ENCODE data around the gene RASSF6.
"Not testable (repeated sequence)": the region's sequence is repeated elsewhere in the genome, so short reads cannot be mapped to it uniquely, and the experiment has no call there.

RASSF6 gene, protein sequence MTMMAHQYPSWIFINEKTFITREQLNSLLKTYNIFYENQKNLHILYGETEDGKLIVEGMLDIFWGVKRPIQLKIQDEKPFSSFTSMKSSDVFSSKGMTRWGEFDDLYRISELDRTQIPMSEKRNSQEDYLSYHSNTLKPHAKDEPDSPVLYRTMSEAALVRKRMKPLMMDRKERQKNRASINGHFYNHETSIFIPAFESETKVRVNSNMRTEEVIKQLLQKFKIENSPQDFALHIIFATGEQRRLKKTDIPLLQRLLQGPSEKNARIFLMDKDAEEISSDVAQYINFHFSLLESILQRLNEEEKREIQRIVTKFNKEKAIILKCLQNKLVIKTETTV

DNA sequence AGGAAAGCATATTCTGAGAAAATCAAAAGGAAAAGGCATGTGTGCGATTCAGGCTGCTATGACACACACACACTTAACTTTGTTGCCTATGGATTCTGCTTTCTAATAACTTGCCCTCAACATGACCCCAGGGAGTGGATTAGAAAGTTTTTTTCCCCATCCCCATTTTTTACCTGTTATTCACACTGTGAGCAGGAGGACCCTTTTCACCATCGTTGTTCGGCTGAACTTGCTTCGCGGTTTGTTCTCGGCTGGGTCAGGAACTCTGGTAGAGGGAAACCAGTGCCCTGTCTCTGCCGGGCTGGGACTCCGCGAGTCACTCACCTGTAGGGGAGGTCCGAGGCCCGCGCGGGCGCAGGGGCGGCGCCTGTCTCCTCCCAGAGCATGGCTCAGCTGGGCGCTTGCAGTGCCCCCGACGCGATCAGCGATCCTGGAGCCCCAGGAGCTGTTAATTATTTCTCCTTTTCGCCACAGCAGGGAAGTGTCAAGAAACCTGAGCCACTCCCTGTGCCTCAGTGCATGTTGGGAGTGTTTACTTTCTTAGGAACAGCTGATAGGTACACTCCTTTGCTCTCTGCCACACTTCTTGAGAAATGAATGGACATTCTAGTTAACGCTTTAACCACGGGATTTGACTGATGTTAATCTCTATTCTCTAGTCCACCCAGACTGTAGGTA lies at the start of gene RASSF6:
Gene RASSF6, minus strand, starts transcription at position 322 of the 678 bp plus-strand sequence. CDS start 8,641 bp downstream, outside the sequence.
- no peak for DNase-seq (ENCODE audit: low read depth)

DNA sequence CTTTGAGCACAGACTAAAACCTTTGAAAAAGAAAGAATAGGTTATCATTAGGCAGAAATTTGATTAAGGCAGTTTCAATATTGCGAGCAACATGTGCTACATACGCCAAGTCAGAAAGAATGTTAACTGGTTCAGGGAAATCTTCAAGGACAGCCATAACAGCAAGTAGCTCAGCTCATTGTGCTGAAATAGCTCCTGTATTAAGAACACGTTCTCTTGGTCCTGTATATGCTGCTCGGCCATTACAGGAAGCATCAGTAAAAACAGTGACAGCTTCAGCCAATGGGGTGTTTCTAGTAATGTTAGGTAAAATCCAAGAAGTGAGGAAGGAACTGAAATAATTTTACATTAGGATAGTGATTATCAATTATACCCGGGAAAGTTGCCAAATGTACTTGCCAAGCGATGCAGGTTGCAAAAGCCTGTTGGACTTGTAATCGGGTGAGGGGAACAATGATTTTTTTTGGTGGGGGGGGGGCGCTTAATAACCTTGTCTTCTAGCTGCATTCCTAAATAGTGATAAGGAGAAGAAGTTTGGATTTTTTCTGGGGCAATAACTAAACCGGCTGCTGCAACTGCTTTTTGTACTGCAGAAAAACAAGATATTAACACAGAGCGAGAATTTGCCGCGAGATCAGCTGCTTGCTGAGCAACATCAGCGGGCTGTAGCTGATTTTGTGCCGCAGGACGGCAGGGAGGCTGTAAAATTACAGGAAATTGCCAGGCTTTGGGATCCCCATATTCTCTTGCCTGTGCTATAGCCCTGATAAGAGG lies 49.4 kb upstream of the RASSF6 start:
- no peak for DNase-seq (ENCODE audit: low read depth)

DNA sequence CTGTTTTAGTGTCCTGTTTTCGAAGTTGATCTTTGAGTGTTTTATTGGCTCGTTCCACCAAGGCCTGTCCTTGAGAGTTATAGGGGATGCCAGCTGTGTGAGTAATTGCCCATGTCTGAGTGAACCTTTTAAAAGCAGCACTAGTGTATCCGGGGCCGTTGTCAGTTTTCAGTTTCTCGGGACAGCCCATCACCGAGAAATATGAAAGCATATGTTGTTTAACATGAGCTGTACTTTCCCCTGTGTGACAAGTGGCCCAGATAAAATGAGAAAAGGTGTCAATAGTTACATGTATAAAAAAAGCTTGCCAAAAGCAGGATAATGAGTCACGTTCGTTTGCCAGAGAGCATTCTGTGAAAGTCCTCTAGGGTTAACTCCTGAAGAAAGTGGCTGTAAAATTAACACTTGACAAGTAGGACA lies 48.6 kb upstream of the RASSF6 start:
- no peak for DNase-seq (ENCODE audit: low read depth)

DNA sequence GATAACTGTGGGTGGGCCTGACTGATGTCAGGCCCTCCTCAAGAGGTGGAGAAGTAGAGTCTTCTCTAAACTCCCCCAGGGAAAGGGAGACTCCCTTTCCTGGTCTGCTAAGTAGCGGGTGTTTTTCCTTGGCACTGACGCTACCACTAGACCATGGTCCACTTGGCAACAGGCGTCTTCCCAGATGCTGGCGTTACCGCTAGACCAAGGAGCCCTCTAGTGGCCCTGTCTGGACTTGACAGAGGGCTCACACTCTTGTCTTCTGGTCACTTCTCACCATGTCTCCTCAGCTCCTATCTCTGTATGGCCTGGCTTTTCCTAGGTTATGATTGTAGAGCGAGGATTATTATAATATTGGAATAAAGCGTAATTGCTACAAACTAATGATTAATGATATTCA lies 45.7 kb upstream of the RASSF6 start:
- DNase-seq (ENCODE audit: low read depth), result not testable (repeated sequence)

DNA sequence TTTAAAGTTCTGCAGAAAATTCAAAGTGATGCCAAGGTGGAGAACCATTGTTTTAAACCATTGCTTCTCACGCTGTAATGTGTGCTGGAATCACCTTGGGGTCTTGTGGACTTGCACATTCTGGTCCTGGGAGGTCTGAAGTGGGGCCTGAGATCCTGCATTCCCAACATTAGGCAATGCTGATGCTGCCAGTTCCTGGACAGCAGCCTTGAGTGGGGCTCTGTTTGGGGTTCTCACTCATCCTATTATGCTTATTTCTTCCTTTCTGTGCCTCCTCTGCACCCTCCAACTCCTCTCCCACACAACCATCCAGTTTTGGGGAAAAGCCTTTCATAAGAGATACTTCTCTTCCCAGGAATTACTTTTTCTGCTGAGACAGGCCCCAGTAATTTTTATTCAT lies 44.2 kb upstream of the RASSF6 start:
- no peak for DNase-seq (ENCODE audit: low read depth)

DNA sequence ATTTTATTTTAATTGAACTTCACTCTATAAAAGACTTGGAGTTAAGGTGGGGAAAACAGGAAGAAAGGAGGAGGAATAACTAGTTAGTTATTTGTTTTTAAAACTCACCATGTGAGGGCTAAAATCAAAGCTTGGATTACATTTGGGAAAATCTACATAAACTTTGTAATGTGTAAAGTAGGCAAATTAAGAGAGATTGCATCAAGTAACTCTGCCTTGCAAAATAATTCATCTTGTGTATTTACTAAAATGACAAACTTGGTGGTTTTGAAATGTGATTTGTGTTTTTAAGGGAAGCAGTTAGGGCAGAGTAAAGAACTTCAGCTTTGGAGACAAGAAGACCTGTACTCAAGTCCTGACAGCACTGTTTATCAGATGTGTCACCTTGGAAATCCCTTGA lies 43.3 kb upstream of the RASSF6 start:
- DNase-seq (ENCODE audit: low read depth), result no peak

DNA sequence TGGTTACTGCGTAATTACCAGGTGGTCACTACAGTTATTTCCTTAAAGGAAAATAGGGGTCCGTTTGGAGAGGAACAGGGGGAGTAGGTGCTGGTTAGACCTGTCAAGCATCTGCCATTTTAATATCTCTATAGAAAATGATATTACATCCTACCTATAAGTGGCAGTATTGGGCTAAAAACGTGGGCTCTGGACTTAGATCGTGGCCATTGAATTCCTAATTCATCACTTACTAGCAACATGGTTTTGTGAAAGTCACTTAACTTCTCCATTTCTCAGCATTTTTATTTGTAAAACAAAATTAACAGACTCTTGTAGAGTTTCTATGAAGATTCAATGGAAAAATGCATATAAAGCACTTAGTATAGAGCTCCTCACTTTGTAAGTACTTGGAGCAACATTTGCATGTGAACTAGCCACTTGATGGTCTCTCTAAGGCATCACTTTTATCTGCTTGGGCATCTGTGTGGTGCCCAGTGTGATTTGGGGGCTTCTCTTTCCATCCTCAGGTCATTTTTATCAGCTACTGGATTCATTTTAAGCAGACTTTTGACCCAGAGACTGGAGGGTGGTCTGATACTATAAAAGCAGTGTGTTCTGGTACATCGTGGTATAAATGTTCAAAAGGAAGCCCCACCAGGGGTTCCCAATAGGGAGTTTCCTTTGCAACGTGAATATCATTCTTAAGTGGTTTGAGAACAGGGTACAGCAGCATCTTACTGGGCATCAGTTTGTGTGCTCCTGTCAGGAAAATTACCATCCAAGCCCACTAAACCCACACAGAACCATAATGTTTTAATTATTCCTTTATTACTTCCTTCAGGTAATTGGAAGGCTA lies 42.7 kb upstream of the RASSF6 start:
- peak; percentile 47 for DNase-seq (ENCODE audit: low read depth)

DNA sequence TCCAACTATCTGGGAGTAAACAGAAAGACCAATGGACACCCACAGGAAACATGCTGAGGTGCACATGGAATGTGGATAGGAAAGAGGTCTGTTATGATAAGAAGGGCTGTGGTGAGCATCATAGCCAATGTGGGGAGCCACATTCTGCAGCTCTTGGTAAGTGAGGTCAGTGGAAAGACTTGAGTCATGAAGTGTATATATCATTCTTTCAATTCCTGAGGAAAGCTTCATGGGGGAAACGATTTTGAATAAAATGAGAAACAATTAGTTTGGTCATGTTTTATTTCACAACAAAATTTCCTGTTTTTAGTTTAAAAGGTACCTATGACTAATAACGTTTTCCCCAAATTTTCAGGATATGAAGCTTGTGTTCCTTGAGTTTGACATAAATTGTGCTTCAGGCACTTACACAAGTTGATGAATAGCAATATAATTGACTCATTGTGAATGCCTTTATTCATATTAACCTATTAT lies 41.4 kb upstream of the RASSF6 start:
- DNase-seq (ENCODE audit: low read depth), result peak; percentile 98

DNA sequence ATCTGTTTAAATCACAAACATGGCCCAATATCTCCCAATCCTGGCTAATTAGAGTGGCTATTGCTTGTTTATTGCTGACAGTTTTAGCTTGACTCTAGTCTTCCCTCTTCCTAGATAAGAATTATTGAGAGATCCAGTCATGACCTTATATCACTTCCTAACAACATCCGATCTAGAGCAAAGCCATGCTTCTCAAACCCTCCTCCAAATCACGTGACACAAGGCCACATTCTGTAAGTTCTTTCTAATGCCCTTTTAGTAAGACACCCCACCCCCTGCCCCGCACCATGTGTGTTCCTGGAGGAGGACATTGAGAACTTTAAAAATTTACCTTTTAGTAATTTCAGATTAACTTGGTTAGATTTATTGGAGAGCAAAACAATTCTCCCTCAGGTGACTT lies 40.6 kb upstream of the RASSF6 start:
- no peak for DNase-seq (ENCODE audit: low read depth)

DNA sequence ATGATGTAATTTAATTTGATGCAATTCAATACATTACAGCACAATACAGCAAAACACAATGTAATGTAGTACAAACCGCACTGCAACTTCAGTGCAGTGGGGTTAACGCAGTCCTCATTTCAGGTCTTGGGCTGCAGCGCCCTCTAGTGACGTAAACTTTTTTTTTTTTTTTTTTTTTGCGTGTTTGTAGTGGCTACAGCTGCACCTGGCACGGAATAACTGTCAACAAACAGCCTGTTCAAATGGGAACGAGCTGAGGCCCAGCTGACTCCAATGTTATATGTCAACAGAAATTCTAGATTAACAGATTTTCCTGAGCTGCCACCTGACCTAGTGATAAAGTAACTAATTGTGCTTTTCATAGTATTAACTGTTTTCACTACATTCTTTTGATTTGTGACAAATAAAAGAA lies 33.5 kb upstream of the RASSF6 start:
- peak; percentile 19 for DNase-seq (ENCODE audit: low read depth)

DNA sequence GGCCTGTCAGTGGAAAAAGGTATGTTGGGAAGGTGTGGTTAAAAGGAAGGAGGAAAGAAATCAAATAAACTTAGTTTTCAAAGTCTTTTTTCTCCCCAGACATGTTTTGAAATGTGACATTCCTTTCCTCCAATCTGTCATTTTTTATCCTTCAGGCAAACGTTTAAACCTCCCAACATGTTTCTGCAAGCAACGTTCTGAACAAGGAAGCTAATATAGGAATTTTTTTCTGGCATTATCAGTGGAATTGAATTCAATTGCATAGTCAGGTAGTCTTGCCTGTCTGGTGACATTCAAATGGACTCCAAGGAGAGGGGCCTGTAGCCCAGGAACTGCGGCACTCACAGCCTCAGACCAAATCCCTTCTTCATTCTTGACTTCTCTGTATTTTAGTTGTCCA lies 30.0 kb upstream of the RASSF6 start:
- no peak for DNase-seq (ENCODE audit: low read depth)

DNA sequence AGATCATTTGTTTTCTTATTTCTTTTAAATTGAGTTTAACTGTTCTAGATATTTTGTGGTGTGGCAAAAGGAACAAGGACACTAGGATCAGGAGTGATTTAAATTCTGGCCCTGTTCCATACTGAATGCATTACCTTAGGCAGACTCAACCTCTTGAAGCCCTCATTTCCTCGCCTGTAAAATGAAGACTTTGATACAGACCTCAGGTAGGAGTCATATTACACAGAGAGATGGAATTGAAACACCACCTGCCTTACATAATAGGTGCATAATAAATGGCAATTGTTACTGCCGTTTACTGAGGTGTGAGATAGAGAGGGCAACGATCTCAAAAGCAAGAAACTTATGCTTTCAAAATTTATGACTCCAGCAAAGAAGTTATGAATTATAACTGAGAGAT lies 28.2 kb upstream of the RASSF6 start:
- no peak for DNase-seq (ENCODE audit: low read depth)

DNA sequence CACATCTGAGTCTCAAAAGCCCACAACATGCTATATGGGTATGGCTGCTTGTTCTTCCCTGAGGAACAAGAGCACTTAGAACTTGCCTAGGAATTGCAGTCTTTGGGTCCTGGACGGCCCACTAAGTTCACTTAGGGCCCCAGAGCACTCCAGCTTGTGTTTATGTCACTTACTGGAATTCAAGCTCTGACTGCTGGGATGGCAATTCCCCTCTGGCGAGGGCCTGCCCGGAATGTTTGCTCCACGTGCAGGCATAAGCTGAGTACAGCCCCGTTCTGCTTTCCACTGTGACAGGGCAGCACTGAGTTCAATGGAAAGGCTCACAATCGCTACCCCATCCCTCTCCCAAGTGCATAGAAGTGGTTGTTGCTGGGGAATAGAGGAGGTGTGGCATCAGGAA lies 25.9 kb upstream of the RASSF6 start:
- DNase-seq (ENCODE audit: low read depth), result no peak

DNA sequence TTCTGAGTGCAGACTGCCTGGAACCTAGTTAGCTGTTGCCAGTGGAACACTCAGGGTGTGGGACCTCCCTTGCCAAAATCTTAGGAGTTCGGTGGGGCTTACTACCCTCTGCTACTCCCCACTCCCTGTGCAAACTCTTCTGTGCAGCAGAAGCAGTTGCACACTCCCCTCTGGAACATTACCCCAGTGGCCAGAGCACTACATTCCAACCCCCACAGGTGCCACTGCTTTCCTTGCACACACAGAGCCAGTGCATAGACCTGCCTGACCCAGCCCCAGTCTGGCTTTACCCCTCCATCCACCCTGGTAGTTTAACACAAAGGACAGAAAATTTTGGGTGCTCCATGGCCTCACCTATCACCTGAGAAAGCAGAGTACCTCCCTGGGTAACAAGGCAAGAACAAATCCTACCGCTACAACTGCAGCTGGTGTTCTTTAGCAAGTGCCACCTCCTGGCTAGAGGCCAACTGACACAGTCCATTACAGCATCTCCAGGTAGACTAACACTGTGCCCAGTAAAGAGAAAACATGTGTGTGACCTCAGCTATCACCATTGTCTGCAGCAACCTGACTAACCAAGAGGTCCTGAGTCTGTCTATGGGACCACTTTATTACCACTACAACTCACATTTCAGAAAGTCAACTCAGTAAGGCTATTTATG lies 11.5 kb upstream of the RASSF6 start:
- no peak for DNase-seq (ENCODE audit: low read depth)

DNA sequence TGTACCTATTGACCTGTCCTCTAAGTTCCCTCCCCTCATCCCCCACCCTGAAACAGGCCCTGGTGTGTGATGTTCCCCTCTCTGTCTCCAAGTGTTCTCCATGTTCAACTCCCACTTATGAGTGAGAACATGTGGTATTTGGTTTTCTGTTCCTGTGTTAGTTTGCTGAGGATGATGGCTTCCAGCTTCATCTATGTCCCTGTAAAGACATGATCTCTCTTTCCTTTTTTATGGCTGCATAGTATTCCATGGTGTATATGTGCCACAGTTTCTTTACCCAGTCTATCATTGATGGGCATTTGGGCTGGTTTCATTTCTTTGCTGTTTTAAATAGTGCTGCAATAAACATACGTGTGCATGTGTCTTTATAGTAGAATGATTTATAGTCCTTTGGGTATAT lies 8.6 kb upstream of the RASSF6 start:
- DNase-seq (ENCODE audit: low read depth), result not testable (repeated sequence)

DNA sequence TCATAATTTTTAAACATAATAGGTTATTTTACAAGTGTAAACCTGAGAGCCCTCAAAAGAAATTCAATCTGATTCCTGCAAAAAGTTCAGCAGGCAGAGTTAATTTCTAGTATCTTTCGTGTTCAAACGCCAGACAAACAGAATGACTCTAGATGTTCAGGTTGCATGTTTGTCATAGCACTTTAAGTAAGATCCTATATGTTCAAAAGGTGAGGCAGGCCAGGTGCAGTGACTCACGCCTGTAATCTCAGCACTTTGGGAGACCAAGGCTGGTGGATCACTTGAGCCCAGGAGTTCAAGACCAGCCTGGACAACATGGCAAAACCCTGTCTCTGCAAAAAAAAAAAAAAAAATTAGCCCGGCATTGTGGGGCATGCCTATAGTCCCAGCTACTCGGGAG lies 1.1 kb upstream of the RASSF6 start:
- no peak for DNase-seq (ENCODE audit: low read depth)

DNA sequence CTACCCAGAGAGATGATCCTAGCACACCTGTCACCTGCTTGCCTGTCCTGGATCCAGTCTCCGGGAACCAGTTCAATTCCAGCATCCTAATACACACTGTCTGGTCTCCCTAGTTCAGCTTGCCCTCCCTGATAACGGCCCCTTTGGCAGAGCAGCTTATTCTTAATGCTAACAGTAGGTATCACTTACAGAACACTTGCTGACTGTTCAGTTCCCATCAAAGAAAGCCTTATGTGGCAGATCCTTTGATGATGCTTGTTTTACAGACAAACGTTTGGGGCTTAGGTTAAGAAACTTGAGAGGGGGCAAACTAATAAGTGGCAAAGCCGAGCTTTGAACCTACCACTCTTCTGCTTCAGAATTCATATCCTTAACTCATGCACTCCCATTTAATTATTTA lies 890 bp downstream of the RASSF6 start:
- DNase-seq (ENCODE audit: low read depth), result no peak

DNA sequence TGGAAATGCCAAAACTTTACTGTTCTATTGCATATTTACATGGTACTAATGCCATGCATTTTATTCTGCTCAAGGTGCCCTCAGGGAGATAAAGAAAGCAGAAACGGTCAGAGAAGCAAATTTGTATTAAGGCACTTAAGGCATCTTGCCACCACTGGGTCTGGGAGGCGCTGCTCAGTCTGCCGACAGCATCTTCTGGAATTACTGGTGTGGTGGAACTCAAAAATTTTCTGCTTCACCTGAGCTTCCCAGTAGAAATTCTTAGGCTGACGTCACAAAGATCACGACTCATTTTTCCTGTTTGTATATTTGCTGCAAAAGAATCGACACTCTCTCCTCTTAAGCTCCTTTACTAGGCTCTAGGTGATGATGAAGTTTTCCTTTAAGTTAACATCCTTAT lies 3.0 kb downstream of the RASSF6 start:
- no peak for DNase-seq (ENCODE audit: low read depth)

DNA sequence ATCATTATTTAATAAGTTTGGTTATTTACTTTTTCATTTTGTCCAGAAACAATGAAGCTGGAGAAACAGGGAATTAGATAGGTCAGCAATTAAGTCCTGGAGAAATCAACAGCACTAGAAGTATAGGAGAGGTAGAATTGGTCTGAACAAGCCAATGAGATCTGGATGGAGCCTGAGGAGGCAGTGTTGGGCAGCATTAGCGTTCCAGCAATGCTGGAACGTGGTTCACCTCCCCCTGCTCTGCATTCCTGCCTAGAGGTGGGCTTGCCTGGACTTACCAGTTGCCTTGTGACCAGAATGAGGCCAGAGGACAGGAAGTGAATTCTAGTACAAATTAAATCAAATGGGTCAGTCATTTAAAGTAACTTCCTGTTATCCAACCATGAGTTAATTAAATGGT lies 4.6 kb downstream of the RASSF6 start:
- no peak for DNase-seq (ENCODE audit: low read depth)

DNA sequence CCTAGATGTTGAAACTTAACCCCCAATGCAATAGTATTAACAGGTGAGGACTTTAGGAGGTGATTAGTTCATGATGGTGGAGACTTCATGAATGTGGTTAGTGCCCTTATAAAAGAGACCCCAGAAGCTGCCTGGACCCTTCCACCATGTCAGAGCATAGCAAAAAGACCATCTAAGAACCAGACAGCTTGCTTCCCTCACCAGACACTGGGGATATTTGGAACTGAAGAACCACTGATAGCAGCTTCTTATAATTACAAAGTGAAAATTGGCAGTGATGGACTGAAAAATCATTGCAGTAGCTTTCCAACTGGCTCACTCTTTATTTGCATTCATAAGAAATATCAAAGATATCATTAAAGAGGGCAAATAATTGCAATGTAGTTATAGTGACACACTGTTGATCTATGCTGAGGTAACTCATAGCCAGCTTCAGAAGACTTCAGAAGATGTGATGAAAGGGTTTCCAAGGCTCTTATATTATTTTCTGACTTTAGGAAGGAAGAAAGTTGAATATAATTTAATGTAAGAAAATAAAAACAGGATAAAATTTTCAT lies 5.8 kb downstream of the RASSF6 start:
- DNase-seq (ENCODE audit: low read depth), result no peak

DNA sequence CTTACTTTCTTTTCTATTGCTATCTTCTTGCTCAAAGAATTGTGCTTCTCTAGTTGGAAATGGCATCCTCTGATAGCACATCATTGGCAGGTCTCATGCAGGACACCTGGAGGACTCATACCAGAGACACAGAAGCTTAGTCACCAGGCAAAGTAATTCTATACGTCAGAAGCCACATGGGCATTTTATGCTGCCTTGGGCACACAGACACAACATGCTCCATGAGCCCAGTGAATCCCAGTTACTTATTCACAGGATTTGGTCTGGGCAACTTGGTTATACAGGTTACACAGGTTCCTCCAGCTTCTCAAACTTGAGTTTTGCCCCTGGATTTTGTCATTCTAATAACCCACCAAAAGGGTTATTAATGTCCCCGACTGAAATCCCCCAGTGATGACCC lies 7.1 kb downstream of the RASSF6 start:
- DNase-seq (ENCODE audit: low read depth), result no peak
